ENCODE results near the gene ELMO2.

Gene ELMO2

GRCh38 chr20:46363874-46364669 lies 42.3 kb downstream of the ELMO2 start (continued):
- peak; percentile 78 for TF ChIP-seq KLF17 (tag by site-specific recombination; IDR thresholded peaks at IDR 0.05)
- TF ChIP-seq ZNF449 (tag by site-specific recombination; IDR thresholded peaks at IDR 0.05) = no peak
- TF ChIP-seq ZFP41 (tag by site-specific recombination; IDR thresholded peaks at IDR 0.05; ENCODE audit: borderline replicate concordance) = no peak
- TF ChIP-seq ZBTB48 (tag by site-specific recombination; IDR thresholded peaks at IDR 0.05) = no peak
- TF ChIP-seq GLIS2 (tag by site-specific recombination; IDR thresholded peaks at IDR 0.05) = peak; percentile 87
- TF ChIP-seq ZNF571 (tag by site-specific recombination; IDR thresholded peaks at IDR 0.05) = no peak
- no peak for TF ChIP-seq ZNF423 (tag by site-specific recombination; IDR thresholded peaks at IDR 0.05)
- TF ChIP-seq ZNF76 (tag by site-specific recombination; IDR thresholded peaks at IDR 0.05; ENCODE audit: borderline replicate concordance, low read depth) = peak; percentile 69
- TF ChIP-seq ZNF266 (tag by site-specific recombination; IDR thresholded peaks at IDR 0.05; ENCODE audit: low read depth) = no peak
- peak; percentile 85 for TF ChIP-seq BCL11A (tag by site-specific recombination; IDR thresholded peaks at IDR 0.05; ENCODE audit: low read depth)
- no peak for TF ChIP-seq ZNF830 (tag by site-specific recombination; IDR thresholded peaks at IDR 0.05; ENCODE audit: low read depth)
- TF ChIP-seq ZNF335 (tag by site-specific recombination; conservative IDR thresholded peaks at IDR 0.05) = peak; percentile 79
- no peak for TF ChIP-seq ZNF302 (tag by site-specific recombination; IDR thresholded peaks at IDR 0.05; ENCODE audit: low read depth)
- TF ChIP-seq ZNF311 (tag by site-specific recombination; IDR thresholded peaks at IDR 0.05; ENCODE audit: borderline replicate concordance) = no peak
- no peak for TF ChIP-seq ZNF558 (tag by site-specific recombination; IDR thresholded peaks at IDR 0.05)
- peak; percentile 61 for TF ChIP-seq ZBTB26 (tag by site-specific recombination; optimal IDR thresholded peaks at IDR 0.05)
- no peak for TF ChIP-seq ZNF274 (IDR thresholded peaks at IDR 0.05; ENCODE audit: low read length)
- no peak for TF ChIP-seq ZNF274 (tag by site-specific recombination; IDR thresholded peaks at IDR 0.05; ENCODE audit: borderline replicate concordance)
- no peak for TF ChIP-seq TSHZ1 (tag by site-specific recombination; IDR thresholded peaks at IDR 0.05; ENCODE audit: borderline replicate concordance)
- peak; percentile 86 for TF ChIP-seq ZNF501 (tag by site-specific recombination; IDR thresholded peaks at IDR 0.05)
- TF ChIP-seq ZNF362 (tag by site-specific recombination; IDR thresholded peaks at IDR 0.05) = no peak
- TF ChIP-seq ZNF580 (tag by site-specific recombination; IDR thresholded peaks at IDR 0.05) = no peak; the same call in 1 of the 2 replicates
- TF ChIP-seq ZBTB8A (tag by site-specific recombination; IDR thresholded peaks at IDR 0.05) = peak; percentile 62; the same call in 1 of the 2 replicates
- TF ChIP-seq SP3 (tag by site-specific recombination; IDR thresholded peaks at IDR 0.05) = peak; percentile 84
- TF ChIP-seq ZNF214 (tag by site-specific recombination; IDR thresholded peaks at IDR 0.05; ENCODE audit: borderline replicate concordance) = no peak
- TF ChIP-seq PRDM4 (tag by site-specific recombination; IDR thresholded peaks at IDR 0.05) = 0 out of 2 replicates have a peak, but pooled peaks have one; percentile 31

Measured in HEK293 (cell line).